GM18868 (cell line): ENCODE results near the gene SBK1.
"Not testable (repeated sequence)": the region's sequence is repeated elsewhere in the genome, so short reads cannot be mapped to it uniquely, and the experiment has no call there.

Experiments
- ATAC-seq: cut with Tn5 transposase; IDR thresholded peaks from one replicate; pipeline ENCODE4 v1.9.1; 2021; ENCODE audit warnings: mild to moderate bottlenecking, moderate library complexity; ENCODE audit not compliant: unreplicated experiment

SBK1 gene

DNA sequence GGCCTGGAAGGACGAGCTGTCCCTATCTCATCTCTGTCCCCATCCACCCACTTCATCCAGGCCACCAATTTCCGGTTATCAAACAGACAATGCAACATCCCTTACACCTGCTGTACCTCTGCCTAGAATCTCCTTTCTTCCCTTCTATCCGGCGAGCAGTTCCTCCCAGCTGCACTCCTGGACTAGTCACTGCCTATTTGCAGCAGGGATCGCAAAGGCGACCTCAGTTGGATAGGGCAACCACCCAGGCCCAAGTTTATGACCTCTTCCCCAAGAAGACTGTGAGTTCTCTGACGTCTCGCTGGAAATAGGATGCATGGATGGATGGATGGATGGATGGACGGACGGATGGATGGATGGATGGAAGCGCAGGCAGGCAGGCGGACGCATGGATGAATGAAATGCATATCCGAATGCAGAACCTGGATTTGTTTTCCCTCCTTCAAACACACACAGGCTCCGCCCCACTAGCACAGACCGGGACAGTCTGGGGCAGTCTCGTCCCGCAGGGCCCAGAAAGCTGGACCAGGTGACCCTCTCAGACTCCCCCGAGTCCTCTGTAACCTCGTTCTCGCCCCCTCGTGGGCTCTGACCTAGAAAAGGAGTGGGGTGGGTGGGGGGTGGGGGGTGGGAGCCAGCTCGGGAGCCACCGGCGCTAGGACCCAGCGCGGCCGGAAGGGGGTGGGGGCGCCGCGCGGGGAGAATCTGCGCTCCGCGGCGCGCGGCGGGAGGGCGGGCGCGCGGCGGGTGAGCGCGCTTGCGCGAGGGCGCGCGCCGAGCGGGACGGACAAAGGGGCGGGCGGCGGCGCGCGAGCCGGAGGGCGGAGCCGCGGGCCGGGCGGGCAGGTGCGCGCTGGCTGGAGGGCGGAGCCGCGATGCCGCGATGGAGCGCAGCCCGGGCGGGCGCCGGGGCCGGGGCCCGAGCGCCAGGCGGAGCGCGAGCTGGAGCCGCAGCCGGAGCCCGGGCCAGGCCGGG is at the start of gene SBK1:
TSS of gene SBK1 (plus strand) at position 875 of the 976 bp plus-strand sequence. CDS start 24,867 bp downstream, outside the sequence.
- peak; percentile 92 for ATAC-seq

- not testable (repeated sequence) for ATAC-seq
Observed at GRCh38 chr16:28249483-28249882, 42.8 kb upstream of the SBK1 start.

DNA sequence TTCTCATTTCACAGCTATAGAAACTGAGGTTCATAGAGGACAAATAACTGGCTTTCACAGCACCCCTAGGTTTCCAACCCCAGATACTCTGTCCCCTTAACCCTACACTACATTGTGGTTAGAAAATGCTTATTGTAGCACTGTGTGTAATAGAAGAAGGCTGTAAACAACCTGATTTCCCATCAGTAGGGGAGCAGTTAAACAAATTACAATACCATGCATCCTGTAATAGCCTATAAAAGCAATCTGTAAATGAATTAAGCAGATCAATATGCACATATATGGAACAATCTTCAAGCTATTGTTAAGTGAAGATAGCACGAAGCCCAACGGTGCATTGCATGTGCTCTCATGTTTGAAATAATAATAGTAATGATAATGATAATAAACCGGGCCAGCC is 41.3 kb upstream of the SBK1 start:
- no peak for ATAC-seq

DNA sequence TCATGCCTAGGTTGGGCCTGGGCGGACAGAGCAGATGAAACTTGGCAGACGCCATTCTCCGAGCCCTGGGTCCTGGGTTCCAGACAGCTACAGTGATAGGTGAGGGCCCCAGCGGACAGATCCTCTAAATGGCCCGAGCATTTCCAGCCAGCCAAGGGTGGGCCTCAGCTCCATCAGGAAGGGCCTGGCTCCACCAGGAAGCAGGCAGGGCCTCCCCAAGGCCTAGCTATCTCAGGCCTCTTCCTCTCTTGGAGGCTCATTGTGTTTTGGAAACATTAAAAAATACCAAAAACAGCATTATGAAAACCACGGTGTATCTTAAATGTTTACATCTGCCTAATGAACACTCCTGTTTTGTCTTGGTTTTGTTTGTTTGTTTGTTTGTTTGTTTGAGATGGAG is 38.2 kb upstream of the SBK1 start:
- no peak for ATAC-seq

DNA sequence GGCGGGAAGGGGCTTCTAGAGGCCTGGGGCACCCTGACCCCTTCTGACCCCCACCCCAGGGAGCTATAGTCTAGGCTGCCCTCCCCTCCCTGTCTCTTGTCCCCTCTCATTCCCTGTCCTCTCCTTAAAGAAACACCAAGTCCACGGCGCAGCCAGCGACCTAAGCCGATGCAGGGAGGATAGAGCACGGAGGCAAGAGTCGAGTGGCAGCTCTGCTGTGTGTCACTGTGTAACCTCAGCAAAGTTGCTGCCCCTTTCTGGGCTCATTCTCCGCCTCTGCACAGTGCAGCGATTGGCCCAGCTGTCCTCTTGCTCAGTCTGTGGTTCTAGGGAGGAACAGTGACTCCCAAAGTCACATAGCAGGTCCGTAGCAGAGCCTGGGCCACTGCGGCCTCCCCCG is 36.5 kb upstream of the SBK1 start:
- ATAC-seq = no peak

GRCh38 chr16:28257256-28257655 is 35.1 kb upstream of the SBK1 start:
- no peak for ATAC-seq

DNA sequence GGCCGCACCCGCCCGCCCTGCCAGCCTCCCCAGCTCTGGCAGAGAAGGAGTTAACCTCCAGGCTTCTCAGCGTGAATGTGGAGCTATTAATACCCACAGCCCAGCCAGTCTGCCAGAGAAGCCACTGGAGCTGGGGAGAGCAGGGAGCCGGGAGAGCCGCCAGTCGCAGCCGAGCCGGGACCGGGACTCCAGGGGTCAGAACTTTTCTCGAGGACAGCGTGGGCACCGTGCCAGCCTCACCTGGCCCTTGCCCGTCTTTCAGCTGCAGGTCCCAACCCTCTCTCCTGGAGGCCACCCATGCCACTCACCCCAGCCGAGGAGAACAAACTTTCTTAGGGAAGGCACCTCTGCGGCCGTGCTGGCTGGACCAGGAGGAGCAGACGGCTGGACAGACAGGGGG is 33.8 kb upstream of the SBK1 start:
- no peak for ATAC-seq

- ATAC-seq = no peak
Observed at GRCh38 chr16:28259091-28259780, 33.1 kb upstream of the SBK1 start.

DNA sequence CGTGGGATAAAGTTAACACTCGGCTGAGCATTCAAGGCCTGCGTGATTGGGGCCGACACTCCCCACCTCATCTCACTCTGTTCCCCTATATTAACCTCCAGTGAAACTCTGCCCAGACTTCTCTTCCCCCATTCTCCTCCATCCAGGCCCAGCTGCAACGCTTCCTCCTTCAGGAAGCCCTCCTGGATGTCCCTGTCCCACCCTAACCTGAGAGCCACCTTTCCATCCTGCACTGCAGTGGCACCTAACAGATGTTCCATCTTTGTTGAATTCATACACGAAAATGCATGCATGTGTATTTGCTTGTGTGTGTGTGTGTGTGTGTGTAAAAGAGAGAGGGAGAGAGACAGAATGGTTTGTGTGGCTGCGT is 32.6 kb upstream of the SBK1 start:
- ATAC-seq = no peak

DNA sequence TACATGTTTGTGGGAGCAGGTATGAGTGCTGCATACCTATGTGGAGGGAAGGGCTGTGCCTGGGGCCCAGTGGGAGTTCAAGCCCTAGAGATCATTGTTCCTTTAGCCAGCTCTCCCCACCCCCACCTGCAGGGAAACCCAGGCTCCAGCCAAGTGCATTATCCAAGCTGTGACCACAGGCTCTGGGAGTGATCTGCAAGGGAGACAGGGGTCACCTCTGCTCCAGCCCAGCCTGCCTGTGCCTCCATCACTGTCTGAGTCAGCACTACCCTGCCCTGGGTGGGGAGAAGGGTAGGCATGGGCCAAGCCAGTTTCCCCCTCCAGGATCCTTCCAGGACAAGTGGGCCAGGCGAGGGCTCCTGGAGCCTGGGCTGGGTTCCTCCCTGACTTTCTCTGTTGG is 32.1 kb upstream of the SBK1 start:
- no peak for ATAC-seq

- no peak for ATAC-seq
Observed at GRCh38 chr16:28261942-28262341, 30.4 kb upstream of the SBK1 start.

GRCh38 chr16:28263305-28263704 is 29.0 kb upstream of the SBK1 start:
- no peak for ATAC-seq

- no peak for ATAC-seq
Observed at GRCh38 chr16:28264656-28265055, 27.7 kb upstream of the SBK1 start.

DNA sequence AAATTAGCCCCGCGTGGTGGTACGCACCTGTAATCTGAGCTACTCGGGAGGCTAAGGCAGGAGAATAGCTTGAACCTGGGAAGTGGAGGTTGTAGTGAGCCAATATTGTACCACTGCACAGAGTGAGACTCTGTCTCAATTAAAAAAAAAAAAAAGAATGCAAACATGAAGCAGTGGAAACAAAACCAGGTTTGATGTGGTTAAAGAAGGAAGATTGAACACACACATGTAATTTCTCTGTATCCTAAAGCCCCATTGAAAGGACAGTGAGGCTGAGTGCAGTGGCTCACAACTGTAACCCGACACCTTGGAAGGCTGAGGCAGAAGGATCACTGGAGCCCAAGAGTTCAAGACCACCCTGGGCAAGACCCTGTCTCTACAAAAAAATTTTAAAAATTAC is 26.5 kb upstream of the SBK1 start:
- ATAC-seq = no peak

DNA sequence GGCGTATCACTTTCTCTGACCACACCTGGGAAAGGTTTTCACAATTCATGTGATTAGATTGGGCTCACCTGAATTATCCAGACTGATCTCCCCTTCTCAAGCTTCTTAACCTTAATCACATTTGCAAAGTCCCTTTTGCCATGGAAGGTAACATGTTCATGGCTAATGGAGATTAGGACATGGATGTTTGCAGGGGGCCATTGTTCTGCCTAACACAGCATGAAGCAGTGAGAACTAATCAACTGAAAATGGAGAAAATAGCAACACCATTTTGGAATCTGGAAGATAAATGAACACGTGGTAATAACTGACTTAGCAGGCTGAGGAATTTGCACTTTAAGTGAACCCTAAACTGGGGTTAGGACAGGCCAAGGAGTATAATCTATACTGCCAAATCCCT is 25.0 kb upstream of the SBK1 start:
- no peak for ATAC-seq

- no peak for ATAC-seq
Observed at GRCh38 chr16:28273511-28273910, 18.8 kb upstream of the SBK1 start.

DNA sequence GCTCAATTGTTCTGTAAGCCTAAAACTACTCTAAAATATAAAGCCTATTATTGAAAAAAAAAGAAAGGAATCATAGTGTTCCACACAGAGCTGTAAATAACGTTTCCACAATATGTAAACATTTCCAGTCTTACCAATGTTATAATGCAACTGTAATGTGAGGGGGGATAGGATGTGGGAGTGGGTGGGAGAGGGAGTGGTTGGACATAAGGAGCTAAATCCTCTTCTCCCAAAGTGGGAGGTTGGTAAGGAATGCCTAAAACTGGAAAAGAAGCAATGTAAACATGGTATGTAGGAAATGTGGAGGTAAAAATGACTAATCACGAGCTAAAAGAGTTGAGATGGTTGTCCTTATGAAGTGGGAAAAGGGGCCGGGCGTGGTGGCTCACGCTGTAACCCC is 17.6 kb upstream of the SBK1 start:
- ATAC-seq = no peak

- no peak for ATAC-seq
Observed at GRCh38 chr16:28276301-28276700, 16.0 kb upstream of the SBK1 start.

DNA sequence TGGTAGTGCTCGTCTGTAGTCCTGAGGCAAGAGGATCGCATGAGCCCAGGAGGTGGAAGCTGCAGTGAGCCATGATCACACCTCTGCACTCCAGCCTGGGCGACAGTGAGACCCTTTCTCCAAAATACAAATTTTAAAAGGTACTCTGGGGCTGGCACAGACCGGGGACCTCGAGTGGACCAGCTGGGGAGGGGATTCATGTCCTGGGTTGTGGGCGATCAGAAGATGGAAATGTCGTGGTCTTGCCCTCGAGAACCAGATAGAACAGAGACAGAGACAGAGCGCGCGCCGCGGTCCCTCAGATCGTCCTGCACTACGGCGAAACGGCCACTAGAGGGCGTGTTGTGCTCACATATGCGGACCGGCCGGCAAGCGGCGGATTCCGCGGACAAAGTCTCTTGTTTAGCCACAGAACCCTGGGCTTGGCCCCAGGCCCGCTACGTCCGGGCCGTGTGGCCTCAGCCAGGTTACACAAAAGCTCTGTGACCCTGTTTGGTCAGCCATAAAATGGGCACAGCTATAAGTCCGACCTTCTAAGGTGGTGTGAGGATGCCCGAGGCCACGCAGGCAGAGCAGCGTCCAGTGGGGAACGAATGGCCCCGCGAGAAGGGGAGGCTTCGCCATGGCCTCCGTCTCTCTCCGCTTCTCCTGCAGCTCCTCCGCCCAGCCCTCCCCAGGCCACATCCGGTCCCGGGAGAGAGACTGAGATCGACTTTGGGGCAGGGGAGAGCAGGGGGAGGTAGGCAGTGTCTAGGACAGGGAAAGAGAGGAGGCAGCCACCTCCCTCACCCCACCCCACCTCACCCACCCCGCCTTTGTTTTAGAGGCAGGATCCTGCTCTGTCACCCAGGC is 14.6 kb upstream of the SBK1 start:
- peak; percentile 57 for ATAC-seq

DNA sequence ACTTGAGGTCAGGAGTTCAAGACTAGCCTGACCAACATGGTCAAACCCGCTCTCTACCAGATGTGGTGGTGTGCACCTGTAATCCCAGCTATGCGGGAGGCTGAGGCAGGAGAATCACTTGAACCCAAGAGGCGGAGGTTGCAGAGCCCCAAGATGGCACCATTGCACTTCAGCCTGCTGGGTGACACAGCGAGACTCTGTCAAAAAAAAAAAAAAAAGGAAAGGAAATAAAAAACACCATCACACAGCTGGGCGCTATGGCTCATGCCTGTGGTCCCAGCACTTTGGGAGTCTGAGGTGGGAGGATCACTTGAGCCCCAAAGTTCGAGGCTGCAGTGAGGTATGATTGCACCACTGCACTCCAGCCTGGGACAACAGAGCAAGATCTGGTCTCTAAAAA is 13.3 kb upstream of the SBK1 start:
- ATAC-seq = no peak
